Measurements from ENCODE around the gene PLSCR4. TPM values are rescaled to one million over a fixed set of nuclear protein-coding genes. Genes with fewer than 3 reads are reported as not detected.

PLSCR4 gene
- total and polyA plus RNA-seq, 2 of the 8 experiments (the other 6 are each of a cell fraction or from before 2014, with no cell fraction given): 1.8 to 2.9 TPM

- H2BK120ac ChIP-seq (replicated peaks; ENCODE audit: low read depth, low read length): no peak overlapping the region
- POLR2A ChIA-PET (ENCODE audit: partially characterized antibody): no interaction called here
- no peaks in the 10 kb centered on the region for H4K20me1 ChIP-seq (replicated peaks in 1 of 2; ENCODE audit: control insufficient read depth in 1 of 2, insufficient read depth in 2 of 2, low read length in 2 of 2)
- H2BK12ac ChIP-seq (ENCODE audit: low read depth, low read length): no peak overlapping the region
- H3K18ac ChIP-seq (ENCODE audit: extremely low read depth, low read length): no peak overlapping the region
- CTCF ChIA-PET (ENCODE audit: partially characterized antibody): no interaction called here
- H3K4me1 ChIP-seq (replicated peaks in 1 of 4; ENCODE audit: control insufficient read depth in 3 of 4, insufficient read depth in 4 of 4, low read length in 3 of 4): no peaks in the 10 kb centered on the region
- DNase-seq (ENCODE audit: low read depth in 1 of 2, low spot score in 2 of 2): no peak
- H2BK15ac ChIP-seq (ENCODE audit: low read length): no peak overlapping the region
- no peak overlapping the region for H3K4me3 ChIP-seq (ENCODE audit: extremely low read depth in 1 of 4, insufficient read depth in 2 of 4, low read depth in 3 of 4, low read length in 4 of 4)
- H3K9me3 ChIP-seq (ENCODE audit: insufficient read depth in 2 of 2, low read depth in 1 of 2, low read length in 1 of 2): no peaks in the 10 kb centered on the region
- H3K4me2 ChIP-seq (ENCODE audit: insufficient read depth in 1 of 2, low read depth in 2 of 2, low read length in 2 of 2): no peak overlapping the region
- no peak overlapping the region for H2AFZ ChIP-seq (ENCODE audit: low read length)
- 89% methylated on average over 3 of the region's 3 CpGs; no CpG with 5 or more reads in 1 of the 2 experiments for WGBS, 2 experiments (ENCODE audit: extremely low coverage in 1 of 2, insufficient coverage in 1 of 2, insufficient read length in 1 of 2, insufficient replicate concordance in 2 of 2, low coverage in 1 of 2, low lambda C conversion rate in 2 of 2, missing lambda C conversion rate in 1 of 2)
- no peak overlapping the region for H3K27ac ChIP-seq (ENCODE audit: low read depth, low read length)
- no peak overlapping the region for H4K8ac ChIP-seq (ENCODE audit: extremely low read depth, insufficient read depth, low read length)
- H3K9ac ChIP-seq (replicated peaks in 1 of 4; ENCODE audit: extremely low read depth in 1 of 4, low read depth in 3 of 4, low read length in 3 of 4): no peak overlapping the region
- H2BK5ac ChIP-seq (ENCODE audit: low read depth, low read length): no peak overlapping the region
- H2AK5ac ChIP-seq (ENCODE audit: low read depth, low read length): no peak overlapping the region
- H3K14ac ChIP-seq (ENCODE audit: insufficient read length): no peak overlapping the region
- H3K27me3 ChIP-seq (replicated peaks in 1 of 4; ENCODE audit: control insufficient read depth in 3 of 4, extremely low read depth in 1 of 4, insufficient read depth in 3 of 4, low read length in 3 of 4): no peaks in the 10 kb centered on the region
- H3K79me2 ChIP-seq (ENCODE audit: control insufficient read depth in 1 of 2, insufficient read depth in 2 of 2, low read length in 2 of 2): no peaks in the 10 kb centered on the region
- H4K91ac ChIP-seq (replicated peaks; ENCODE audit: insufficient read length, low read length): no peak overlapping the region
- H3K23ac ChIP-seq (ENCODE audit: insufficient read length): no peak overlapping the region
- FAIRE-seq: no peak
- no peaks in the 10 kb centered on the region for H3K23me2 ChIP-seq (ENCODE audit: low read depth, low read length)
- H3K56ac ChIP-seq (replicated peaks; ENCODE audit: insufficient read length, low read depth, low read length): no peak overlapping the region
- no peak overlapping the region for H2BK20ac ChIP-seq (ENCODE audit: low read length)
- no peaks in the 10 kb centered on the region for H3K79me1 ChIP-seq (ENCODE audit: low read depth, low read length)
- no peak overlapping the region for H3K4ac ChIP-seq (replicated peaks; ENCODE audit: insufficient read length, low read depth, low read length)
- H3K36me3 ChIP-seq (ENCODE audit: control insufficient read depth in 2 of 4, insufficient read depth in 4 of 4, low read length in 3 of 4): no peaks in the 10 kb centered on the region
- no peak overlapping the region for H4K5ac ChIP-seq (ENCODE audit: insufficient read length, low read depth, low read length)
- TF ChIP-seq RNF2 (IDR thresholded peaks at IDR 0.05; ENCODE audit: borderline replicate concordance, low read depth, low read length, missing control alignments, poor library complexity, severe bottlenecking): no peak
- TF ChIP-seq FOSL1 (IDR thresholded peaks at IDR 0.05; ENCODE audit: insufficient read depth, low read depth, low read length): no peak
- no peak for TF ChIP-seq ZNF274 (IDR thresholded peaks at IDR 0.05; ENCODE audit: borderline replicate concordance, extremely low read depth, low read length)
- no peak for TF ChIP-seq CTCF (IDR thresholded peaks at IDR 0.05; ENCODE audit: control extremely low read depth in 1 of 3, insufficient read depth in 1 of 3, low read depth in 1 of 3, low read length in 3 of 3)
- no peak for TF ChIP-seq KDM4A (IDR thresholded peaks at IDR 0.05; ENCODE audit: low read depth, low read length, severe bottlenecking)
- no peak for TF ChIP-seq SRF (IDR thresholded peaks at IDR 0.05; ENCODE audit: low read depth, low read length)
- no peak for TF ChIP-seq CREB1 (IDR thresholded peaks at IDR 0.05)
- no peak for TF ChIP-seq RFX5 (IDR thresholded peaks at IDR 0.05; ENCODE audit: borderline replicate concordance, low read depth, low read length)
- TF ChIP-seq JUN (IDR thresholded peaks at IDR 0.05; ENCODE audit: low read depth, low read length): no peak
- no peak for TF ChIP-seq NRF1 (IDR thresholded peaks at IDR 0.05; ENCODE audit: low read depth, low read length)
- no peak for TF ChIP-seq TAF1 (IDR thresholded peaks at IDR 0.05; ENCODE audit: low read depth, low read length)
- TF ChIP-seq MAX (IDR thresholded peaks at IDR 0.05): no peak
These were observed 24.6 kb upstream of the PLSCR4 start for GRCh38 chr3:146275476-146275875.
